ENCODE results near the gene NEK10.

NEK10 gene

GRCh38 chr3:27138005-27138404, 231.2 kb downstream of the NEK10 start:
- Histone ChIP-seq H3K36me3 (ENCODE audit: control insufficient read depth, insufficient read depth, low read length) (no peaks in the 10 kb centered on the region), H3K4me3 (ENCODE audit: extremely low read depth, insufficient read depth, low read length, poor library complexity, severe bottlenecking) (no peak overlapping the region), H3K4me1 (ENCODE audit: control insufficient read depth, insufficient read depth, low read length, poor library complexity, severe bottlenecking) (no peaks in the 10 kb centered on the region), H3K27ac (ENCODE audit: low read depth, low read length, severe bottlenecking) (no peak overlapping the region), H3K9me3 (ENCODE audit: control insufficient read depth, low read length) (peaks cover 9% of the 10 kb centered on the region)
- 97 to 100% methylated on average over 1 to 3 of the region's 4 CpGs for WGBS, 2 experiments (ENCODE audit: insufficient coverage in 2 of 2)

DNA sequence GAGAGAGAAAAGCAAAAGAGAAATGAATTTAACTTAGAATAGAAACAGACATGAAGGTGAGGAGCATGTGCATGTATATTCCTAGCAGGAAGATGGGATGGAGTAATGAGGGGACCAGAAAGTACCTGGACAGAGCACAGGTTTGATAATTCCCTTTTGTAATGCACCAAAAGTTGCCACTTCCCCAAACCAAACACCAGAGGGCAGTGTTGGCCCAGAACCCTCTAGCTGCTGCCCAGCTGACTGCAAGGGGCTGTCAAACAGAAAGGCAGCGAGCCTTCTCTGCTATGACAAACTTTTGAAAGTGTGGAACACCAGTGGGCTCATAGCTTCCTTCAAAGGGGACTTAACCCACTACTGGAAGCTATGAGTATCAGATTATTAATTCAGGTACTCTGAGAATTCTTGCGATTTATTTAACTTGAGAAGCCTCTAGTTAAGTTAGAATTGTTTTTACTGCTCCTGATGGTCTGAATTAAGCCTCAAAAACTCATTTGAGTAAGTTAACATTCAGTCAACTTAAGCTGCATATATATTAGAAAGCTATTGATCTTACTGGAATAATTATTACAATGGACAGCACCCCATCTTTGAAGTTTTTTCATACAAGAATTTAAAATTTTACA, 234.9 kb downstream of the NEK10 start:
- Histone ChIP-seq H3K36me3 (ENCODE audit: control insufficient read depth, insufficient read depth, low read length) (no peaks in the 10 kb centered on the region), H3K4me1 (ENCODE audit: control insufficient read depth, insufficient read depth, low read length, poor library complexity, severe bottlenecking) (no peaks in the 10 kb centered on the region), H3K4me3 (ENCODE audit: extremely low read depth, insufficient read depth, low read length, poor library complexity, severe bottlenecking) (no peak overlapping the region), H3K9me3 (ENCODE audit: control insufficient read depth, low read length) (no peaks in the 10 kb centered on the region), H3K27ac (ENCODE audit: low read depth, low read length, severe bottlenecking) (no peak overlapping the region)
- 53% methylated on average over 2 of the region's 2 CpGs; no CpG with 5 or more reads in 1 of the 2 experiments for WGBS, 2 experiments (ENCODE audit: insufficient coverage in 2 of 2)

DNA sequence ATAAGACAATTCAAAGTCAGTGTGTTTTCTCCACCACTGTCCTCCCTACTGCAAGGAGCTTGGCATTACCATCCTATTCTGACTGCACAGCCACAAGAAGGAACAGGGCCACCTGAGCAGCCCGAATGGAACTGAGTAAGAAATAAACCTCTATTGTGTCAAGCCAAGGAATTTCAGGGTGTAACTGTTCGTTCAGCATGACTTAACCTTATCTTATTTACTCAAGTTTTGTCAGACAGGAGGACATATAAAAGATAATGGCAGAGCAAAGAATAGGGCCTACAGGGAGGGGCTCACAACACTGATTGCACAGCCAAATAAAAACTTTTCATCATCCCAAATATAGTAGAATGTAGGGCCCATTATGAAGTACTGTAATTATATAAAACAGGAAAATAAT, 236.1 kb downstream of the NEK10 start:
- WGBS, 2 experiments (ENCODE audit: insufficient coverage in 2 of 2), result 80% methylated on average over 1 of the region's 2 CpGs; no CpG with 5 or more reads in 1 of the 2 experiments
- no peak overlapping the region for H3K4me3 ChIP-seq (ENCODE audit: extremely low read depth, insufficient read depth, low read length, poor library complexity, severe bottlenecking)
- no peaks in the 10 kb centered on the region for H3K4me1 ChIP-seq (ENCODE audit: control insufficient read depth, insufficient read depth, low read length, poor library complexity, severe bottlenecking)

GRCh38 chr3:27130796-27131195, 238.4 kb downstream of the NEK10 start:
- H3K36me3 ChIP-seq (ENCODE audit: control insufficient read depth, insufficient read depth, low read length), result no peaks in the 10 kb centered on the region
- no CpG with 5 or more reads among the region's 1 CpG for WGBS, 2 experiments (ENCODE audit: insufficient coverage in 2 of 2)
- no peaks in the 10 kb centered on the region for H3K4me1 ChIP-seq (ENCODE audit: control insufficient read depth, insufficient read depth, low read length, poor library complexity, severe bottlenecking)
- H3K4me3 ChIP-seq (ENCODE audit: extremely low read depth, insufficient read depth, low read length, poor library complexity, severe bottlenecking), result no peak overlapping the region
- H3K9me3 ChIP-seq (ENCODE audit: control insufficient read depth, low read length), result no peaks in the 10 kb centered on the region
- no peak overlapping the region for H3K27ac ChIP-seq (ENCODE audit: low read depth, low read length, severe bottlenecking)

More for the DNA sequence above, 236.1 kb downstream of the NEK10 start:
- Histone ChIP-seq H3K9me3 (ENCODE audit: control insufficient read depth, low read length) (no peaks in the 10 kb centered on the region), H3K36me3 (ENCODE audit: control insufficient read depth, insufficient read depth, low read length) (no peaks in the 10 kb centered on the region), H3K27ac (ENCODE audit: low read depth, low read length, severe bottlenecking) (no peak overlapping the region)

- no peak overlapping the region for H3K4me3 ChIP-seq (ENCODE audit: extremely low read depth, insufficient read depth, low read length, poor library complexity, severe bottlenecking)
- no peaks in the 10 kb centered on the region for H3K4me1 ChIP-seq (ENCODE audit: control insufficient read depth, insufficient read depth, low read length, poor library complexity, severe bottlenecking)
- 82 to 95% methylated on average over 2 to 3 of the region's 3 CpGs for WGBS, 2 experiments (ENCODE audit: insufficient coverage in 2 of 2)
- H3K27ac ChIP-seq (ENCODE audit: low read depth, low read length, severe bottlenecking), result no peak overlapping the region
- H3K36me3 ChIP-seq (ENCODE audit: control insufficient read depth, insufficient read depth, low read length), result no peaks in the 10 kb centered on the region
- no peaks in the 10 kb centered on the region for H3K9me3 ChIP-seq (ENCODE audit: control insufficient read depth, low read length)
Observed at GRCh38 chr3:27127879-27128278, 241.3 kb downstream of the NEK10 start.

GRCh38 chr3:27127195-27127594, 242.0 kb downstream of the NEK10 start:
- H3K36me3 ChIP-seq (ENCODE audit: control insufficient read depth, insufficient read depth, low read length), result no peaks in the 10 kb centered on the region
- H3K9me3 ChIP-seq (ENCODE audit: control insufficient read depth, low read length), result no peaks in the 10 kb centered on the region
- no peak overlapping the region for H3K27ac ChIP-seq (ENCODE audit: low read depth, low read length, severe bottlenecking)
- H3K4me1 ChIP-seq (ENCODE audit: control insufficient read depth, insufficient read depth, low read length, poor library complexity, severe bottlenecking), result no peaks in the 10 kb centered on the region
- no peak overlapping the region for H3K4me3 ChIP-seq (ENCODE audit: extremely low read depth, insufficient read depth, low read length, poor library complexity, severe bottlenecking)
- WGBS, 2 experiments (ENCODE audit: insufficient coverage in 2 of 2), result 100% methylated on average over 1 of the region's 2 CpGs; no CpG with 5 or more reads in 1 of the 2 experiments

DNA sequence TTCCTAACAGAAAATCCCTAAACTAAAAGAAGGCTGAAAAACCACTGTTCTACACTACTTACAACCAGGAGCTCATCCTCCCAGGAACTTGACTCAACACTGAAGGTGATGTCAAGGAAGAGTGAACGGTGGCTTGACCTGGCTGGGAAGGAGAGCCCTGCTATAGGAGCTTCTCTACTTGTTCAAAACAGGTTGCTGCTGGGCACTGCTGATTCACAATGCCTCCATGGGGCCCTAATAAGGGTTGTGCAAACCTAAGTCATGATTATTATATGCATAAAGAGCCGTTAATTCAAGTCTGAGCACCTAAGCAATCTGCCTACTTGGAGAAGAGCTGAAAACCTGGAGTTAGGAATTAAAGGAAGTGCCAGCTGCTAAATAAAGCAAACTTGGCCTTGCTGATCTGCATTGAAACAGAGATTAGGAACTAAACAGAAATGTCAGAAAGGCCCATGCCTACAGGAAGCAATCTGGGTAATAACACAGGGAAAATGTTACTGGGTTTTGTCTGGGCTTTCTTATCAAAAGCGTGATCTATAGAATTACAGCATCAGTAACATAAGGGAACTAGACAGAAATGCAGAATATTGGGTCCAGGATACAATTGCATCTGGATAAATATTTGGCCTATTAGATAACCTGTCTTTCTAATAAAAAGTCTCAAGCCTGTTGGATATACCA, 243.2 kb downstream of the NEK10 start:
- no peak overlapping the region for H3K27ac ChIP-seq (ENCODE audit: low read depth, low read length, severe bottlenecking)
- WGBS, 2 experiments (ENCODE audit: insufficient coverage in 2 of 2), result 86 to 100% methylated on average over 1 to 3 of the region's 3 CpGs
- H3K9me3 ChIP-seq (ENCODE audit: control insufficient read depth, low read length), result no peaks in the 10 kb centered on the region
- no peaks in the 10 kb centered on the region for H3K4me1 ChIP-seq (ENCODE audit: control insufficient read depth, insufficient read depth, low read length, poor library complexity, severe bottlenecking)
- no peaks in the 10 kb centered on the region for H3K36me3 ChIP-seq (ENCODE audit: control insufficient read depth, insufficient read depth, low read length)
- H3K4me3 ChIP-seq (ENCODE audit: extremely low read depth, insufficient read depth, low read length, poor library complexity, severe bottlenecking), result no peak overlapping the region

- H3K36me3 ChIP-seq (ENCODE audit: control insufficient read depth, insufficient read depth, low read length), result no peaks in the 10 kb centered on the region
- H3K27ac ChIP-seq (ENCODE audit: low read depth, low read length, severe bottlenecking), result no peak overlapping the region
- H3K4me3 ChIP-seq (ENCODE audit: extremely low read depth, insufficient read depth, low read length, poor library complexity, severe bottlenecking), result no peak overlapping the region
- no peaks in the 10 kb centered on the region for H3K4me1 ChIP-seq (ENCODE audit: control insufficient read depth, insufficient read depth, low read length, poor library complexity, severe bottlenecking)
- no peaks in the 10 kb centered on the region for H3K9me3 ChIP-seq (ENCODE audit: control insufficient read depth, low read length)
- WGBS, 2 experiments (ENCODE audit: insufficient coverage in 2 of 2), result 100% methylated on average over 2 of the region's 3 CpGs; no CpG with 5 or more reads in 1 of the 2 experiments
Observed at GRCh38 chr3:27119639-27120038, 249.5 kb downstream of the NEK10 start.

GRCh38 chr3:27115352-27115751, 253.8 kb downstream of the NEK10 start:
- no CpG with 5 or more reads among the region's 1 CpG for WGBS, 2 experiments (ENCODE audit: insufficient coverage in 2 of 2)
- no peaks in the 10 kb centered on the region for H3K9me3 ChIP-seq (ENCODE audit: control insufficient read depth, low read length)
- H3K36me3 ChIP-seq (ENCODE audit: control insufficient read depth, insufficient read depth, low read length), result no peaks in the 10 kb centered on the region
- H3K4me1 ChIP-seq (ENCODE audit: control insufficient read depth, insufficient read depth, low read length, poor library complexity, severe bottlenecking), result no peaks in the 10 kb centered on the region
- H3K4me3 ChIP-seq (ENCODE audit: extremely low read depth, insufficient read depth, low read length, poor library complexity, severe bottlenecking), result no peak overlapping the region
- H3K27ac ChIP-seq (ENCODE audit: low read depth, low read length, severe bottlenecking), result no peak overlapping the region

- Histone ChIP-seq H3K36me3 (ENCODE audit: control insufficient read depth, insufficient read depth, low read length) (no peaks in the 10 kb centered on the region), H3K4me1 (ENCODE audit: control insufficient read depth, insufficient read depth, low read length, poor library complexity, severe bottlenecking) (no peaks in the 10 kb centered on the region), H3K27ac (ENCODE audit: low read depth, low read length, severe bottlenecking) (no peak overlapping the region), H3K4me3 (ENCODE audit: extremely low read depth, insufficient read depth, low read length, poor library complexity, severe bottlenecking) (no peak overlapping the region), H3K9me3 (ENCODE audit: control insufficient read depth, low read length) (no peaks in the 10 kb centered on the region)
- 80% methylated on average over 1 of the region's 1 CpG; no CpG with 5 or more reads in 1 of the 2 experiments for WGBS, 2 experiments (ENCODE audit: insufficient coverage in 2 of 2)
Observed at GRCh38 chr3:27114684-27115083, 254.5 kb downstream of the NEK10 start.

GRCh38 chr3:27114129-27114528, 255.1 kb downstream of the NEK10 start:
- Histone ChIP-seq H3K4me1 (ENCODE audit: control insufficient read depth, insufficient read depth, low read length, poor library complexity, severe bottlenecking) (no peaks in the 10 kb centered on the region), H3K27ac (ENCODE audit: low read depth, low read length, severe bottlenecking) (no peak overlapping the region), H3K4me3 (ENCODE audit: extremely low read depth, insufficient read depth, low read length, poor library complexity, severe bottlenecking) (no peak overlapping the region), H3K9me3 (ENCODE audit: control insufficient read depth, low read length) (no peaks in the 10 kb centered on the region), H3K36me3 (ENCODE audit: control insufficient read depth, insufficient read depth, low read length) (no peaks in the 10 kb centered on the region)
- WGBS, 2 experiments (ENCODE audit: insufficient coverage in 2 of 2), result 80% methylated on average over 1 of the region's 2 CpGs; no CpG with 5 or more reads in 1 of the 2 experiments
